ENCODE measurements around the gene CACNA1C.

CACNA1C gene

DNA sequence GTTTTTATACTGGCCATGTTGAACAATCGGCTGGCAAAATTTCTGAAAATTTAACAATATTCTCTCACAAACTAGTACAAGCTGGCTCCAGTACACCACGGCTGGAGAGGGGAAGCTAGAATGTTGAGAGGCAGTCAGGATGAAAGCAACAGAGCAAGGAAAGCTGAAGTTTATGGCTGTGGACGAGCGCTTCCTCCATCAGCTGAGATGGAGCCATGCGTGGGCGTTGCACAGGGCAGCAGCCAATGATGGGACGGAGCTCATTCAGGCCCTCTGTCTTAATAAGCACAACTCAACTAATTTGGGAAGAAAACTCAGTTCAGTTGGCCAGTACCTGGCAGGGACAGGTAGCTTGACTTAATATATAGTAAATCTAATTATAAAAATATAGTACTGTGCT, 34.4 kb upstream of the CACNA1C start:
- TF ChIP-seq, protein P1, sequence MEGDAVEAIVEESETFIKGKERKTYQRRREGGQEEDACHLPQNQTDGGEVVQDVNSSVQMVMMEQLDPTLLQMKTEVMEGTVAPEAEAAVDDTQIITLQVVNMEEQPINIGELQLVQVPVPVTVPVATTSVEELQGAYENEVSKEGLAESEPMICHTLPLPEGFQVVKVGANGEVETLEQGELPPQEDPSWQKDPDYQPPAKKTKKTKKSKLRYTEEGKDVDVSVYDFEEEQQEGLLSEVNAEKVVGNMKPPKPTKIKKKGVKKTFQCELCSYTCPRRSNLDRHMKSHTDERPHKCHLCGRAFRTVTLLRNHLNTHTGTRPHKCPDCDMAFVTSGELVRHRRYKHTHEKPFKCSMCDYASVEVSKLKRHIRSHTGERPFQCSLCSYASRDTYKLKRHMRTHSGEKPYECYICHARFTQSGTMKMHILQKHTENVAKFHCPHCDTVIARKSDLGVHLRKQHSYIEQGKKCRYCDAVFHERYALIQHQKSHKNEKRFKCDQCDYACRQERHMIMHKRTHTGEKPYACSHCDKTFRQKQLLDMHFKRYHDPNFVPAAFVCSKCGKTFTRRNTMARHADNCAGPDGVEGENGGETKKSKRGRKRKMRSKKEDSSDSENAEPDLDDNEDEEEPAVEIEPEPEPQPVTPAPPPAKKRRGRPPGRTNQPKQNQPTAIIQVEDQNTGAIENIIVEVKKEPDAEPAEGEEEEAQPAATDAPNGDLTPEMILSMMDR (IDR thresholded peaks at IDR 0.05; ENCODE audit: low read depth, low read length) = no peak
- no peak overlapping the region for H3K4me3 ChIP-seq (replicated peaks in 1 of 2; ENCODE audit: low read depth in 2 of 2, low read length in 2 of 2)
- DNase-seq (ENCODE audit: low read depth in 2 of 2) = no peak

DNA sequence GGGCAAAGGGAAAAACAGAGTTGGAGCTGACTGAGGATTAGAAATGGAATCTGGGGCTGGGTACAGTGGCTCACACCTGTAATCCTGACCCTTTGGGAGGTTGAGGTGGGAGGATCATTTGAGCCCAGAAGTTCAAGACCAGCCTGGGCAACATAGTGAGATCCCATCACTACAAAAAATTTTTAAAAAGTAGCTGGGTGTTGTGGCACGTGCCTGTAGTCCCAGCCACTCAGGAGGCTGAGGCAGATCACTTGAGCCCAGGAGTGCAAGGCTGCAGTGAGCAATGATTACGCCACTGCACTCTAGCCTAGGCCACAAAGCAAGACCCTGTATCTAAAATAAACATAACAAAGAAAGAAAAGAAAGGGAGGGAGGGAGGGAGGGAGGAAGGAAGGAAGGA, 33.7 kb upstream of the CACNA1C start:
- H3K4me3 ChIP-seq (replicated peaks in 1 of 2; ENCODE audit: low read depth in 2 of 2, low read length in 2 of 2) = no peak overlapping the region
- DNase-seq (ENCODE audit: low read depth in 2 of 2) = no peak
- TF ChIP-seq, protein P1 (IDR thresholded peaks at IDR 0.05; ENCODE audit: low read depth, low read length) = no peak

DNA sequence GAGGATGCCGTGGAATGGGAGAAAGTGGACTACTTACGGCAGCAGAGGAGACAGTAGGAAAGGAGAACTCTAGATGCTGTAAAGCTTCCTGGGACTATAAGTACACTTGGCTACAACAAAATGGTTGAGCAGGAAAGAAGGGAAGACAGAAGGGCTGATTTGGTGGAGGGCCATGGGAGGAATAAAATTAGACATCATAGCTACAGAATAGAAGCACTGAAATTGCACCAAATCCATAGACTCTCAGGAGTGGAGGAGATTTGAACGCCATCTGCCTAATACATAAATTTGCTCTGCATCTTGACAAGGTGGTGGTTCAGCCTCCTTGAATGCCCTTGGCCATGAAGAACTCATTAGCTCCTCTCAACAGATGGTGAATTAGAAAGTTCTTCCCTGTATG, 32.3 kb upstream of the CACNA1C start:
- TF ChIP-seq, protein P1 (IDR thresholded peaks at IDR 0.05; ENCODE audit: low read depth, low read length) = no peak
- H3K4me3 ChIP-seq (replicated peaks in 1 of 2; ENCODE audit: low read depth in 2 of 2, low read length in 2 of 2) = no peak overlapping the region
- DNase-seq (ENCODE audit: low read depth in 2 of 2) = no peak

DNA sequence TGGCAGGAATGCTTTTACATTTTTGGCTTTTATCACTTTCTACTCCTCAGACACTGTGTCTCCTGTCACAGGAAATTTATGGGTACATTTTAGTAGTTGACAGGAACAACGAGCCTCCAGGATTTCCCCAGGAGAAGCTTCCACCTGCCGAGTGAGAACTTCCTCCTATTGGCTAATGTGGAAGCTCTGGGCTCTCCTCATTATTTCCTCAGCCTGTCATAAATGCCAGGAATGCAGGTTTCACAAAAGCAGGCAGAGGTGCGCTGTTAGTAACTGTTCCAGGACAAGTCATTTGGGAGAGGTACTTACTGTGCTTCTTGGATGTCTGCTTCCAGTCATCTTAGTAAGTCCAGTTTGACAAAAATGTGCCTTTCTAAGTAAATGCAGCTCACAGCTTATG, 29.4 kb upstream of the CACNA1C start:
- DNase-seq (ENCODE audit: low read depth in 2 of 2) = no peak
- H3K4me3 ChIP-seq (replicated peaks in 1 of 2; ENCODE audit: low read depth in 2 of 2, low read length in 2 of 2) = no peak overlapping the region
- TF ChIP-seq, protein P1 (IDR thresholded peaks at IDR 0.05; ENCODE audit: low read depth, low read length) = no peak

DNA sequence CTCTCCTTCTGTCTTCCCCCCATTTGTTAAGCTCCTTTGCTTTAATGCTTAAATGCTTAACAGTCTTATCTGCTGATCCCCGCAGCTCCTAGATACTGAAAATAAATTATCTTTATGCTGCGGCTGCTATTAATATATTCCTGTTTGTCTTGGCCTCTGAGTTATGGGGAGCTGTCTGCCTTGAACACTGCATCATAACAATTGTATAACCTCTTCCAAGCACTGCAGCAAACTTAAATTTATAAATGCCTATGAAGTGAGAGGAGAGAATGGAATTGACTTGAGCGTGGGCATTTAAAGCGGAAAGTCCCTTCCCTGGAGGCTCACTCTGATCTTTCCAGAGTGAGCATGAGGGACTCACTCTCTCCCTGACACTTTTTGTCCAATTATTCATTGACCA, 25.4 kb upstream of the CACNA1C start:
- peak in 1 of 2 donors; percentile 22 for DNase-seq (ENCODE audit: low read depth in 2 of 2)
- TF ChIP-seq, protein P1 (IDR thresholded peaks at IDR 0.05; ENCODE audit: low read depth, low read length) = no peak
- H3K4me3 ChIP-seq (replicated peaks in 1 of 2; ENCODE audit: low read depth in 2 of 2, low read length in 2 of 2) = no peak overlapping the region

DNA sequence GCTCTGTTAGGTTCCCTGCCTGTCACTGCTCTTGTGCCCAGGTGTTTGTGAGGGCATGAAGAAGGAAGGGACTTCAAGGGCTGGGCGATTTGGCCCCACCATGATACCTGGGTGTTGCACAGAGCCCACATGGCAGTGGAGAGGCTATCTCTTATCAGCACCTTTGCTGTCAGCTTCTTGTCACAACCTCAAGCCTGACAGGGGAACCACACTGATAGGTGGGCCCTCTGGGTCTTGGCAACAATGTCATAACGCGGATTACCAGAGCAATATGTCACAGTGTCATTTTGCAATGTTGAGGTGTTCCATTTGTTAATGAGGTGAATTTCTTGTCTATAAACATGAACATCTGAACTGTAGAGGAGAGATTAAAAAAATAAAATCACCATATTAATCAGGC, 22.9 kb upstream of the CACNA1C start:
- no peak for DNase-seq (ENCODE audit: low read depth in 2 of 2)
- no peak overlapping the region for H3K4me3 ChIP-seq (replicated peaks in 1 of 2; ENCODE audit: low read depth in 2 of 2, low read length in 2 of 2)
- TF ChIP-seq, protein P1 (IDR thresholded peaks at IDR 0.05; ENCODE audit: low read depth, low read length) = no peak

DNA sequence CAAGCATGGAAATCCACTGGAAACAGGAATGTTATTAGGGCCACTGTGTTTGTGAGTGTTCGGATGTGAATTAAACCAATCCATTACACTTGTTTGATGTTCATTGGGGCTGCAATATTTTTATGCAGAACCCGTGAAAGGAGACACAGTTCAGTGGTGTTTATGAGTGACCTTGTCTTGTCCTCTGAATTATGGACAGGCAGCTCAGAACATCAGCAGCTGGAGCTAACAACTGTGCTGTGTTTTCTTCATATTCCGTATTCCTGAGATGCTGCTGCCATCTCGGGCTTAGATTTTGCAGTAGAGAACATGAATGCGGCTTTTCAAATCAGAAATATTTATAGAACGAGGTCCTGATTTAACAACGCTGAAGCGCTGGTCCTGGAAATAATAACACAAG, 20.3 kb upstream of the CACNA1C start:
- no peak overlapping the region for H3K4me3 ChIP-seq (replicated peaks in 1 of 2; ENCODE audit: low read depth in 2 of 2, low read length in 2 of 2)
- DNase-seq (ENCODE audit: low read depth in 2 of 2) = no peak
- TF ChIP-seq, protein P1 (IDR thresholded peaks at IDR 0.05; ENCODE audit: low read depth, low read length) = no peak
